ENCODE results near the gene KCNMA1. TPM values are rescaled to one million over a fixed set of nuclear protein-coding genes. Genes with fewer than 3 reads are reported as not detected.
A peak's percentile ranks its signal among the peaks of the same experiment; 100 is the strongest.

KCNMA1 gene
- total RNA-seq, 2 donors from 2014 or later: 49.9 to 76.2 TPM

- intact Hi-C loops (cut with DNase I, micrococcal nuclease): no loop called here
- ATAC-seq (peak; percentile 66), DNase-seq (no peak)
Observed at GRCh38 chr10:77111611-77112550, 525.7 kb downstream of the KCNMA1 start.

- ATAC-seq (no peak), DNase-seq (no peak)
- intact Hi-C loops (cut with DNase I, micrococcal nuclease): no loop called here
Observed at GRCh38 chr10:77110757-77111156, 526.9 kb downstream of the KCNMA1 start.

DNA sequence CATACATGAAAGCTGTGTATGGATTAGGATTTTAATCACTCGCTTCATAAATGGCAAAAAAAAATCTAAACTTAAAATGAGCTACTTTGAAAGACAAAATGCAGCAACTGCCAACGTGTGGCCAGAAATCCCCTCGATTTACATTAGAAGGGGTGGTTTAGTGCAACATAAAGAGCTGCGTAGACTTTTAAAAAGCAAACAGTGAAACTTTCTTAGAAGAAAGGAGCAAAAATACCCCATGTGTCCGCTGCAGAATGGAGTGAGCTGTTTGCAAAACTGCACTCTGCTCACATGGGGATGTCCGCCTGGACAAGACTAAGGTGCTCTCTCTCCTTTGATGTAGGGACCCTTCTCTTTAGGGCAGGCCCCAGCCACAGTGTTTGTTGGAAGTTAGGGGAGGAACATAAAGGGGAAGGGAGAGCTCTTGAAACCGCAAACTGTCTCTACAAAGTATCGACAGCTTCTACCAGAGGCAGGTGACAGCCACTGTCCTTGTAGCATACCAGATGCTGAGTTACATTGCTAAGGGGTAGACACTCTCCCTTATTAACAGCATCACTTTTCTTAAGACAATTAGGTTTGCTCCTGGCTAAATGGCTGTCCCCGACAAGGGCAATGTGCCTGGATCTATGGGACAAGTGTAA, 528.1 kb downstream of the KCNMA1 start:
- ATAC-seq (no peak), DNase-seq (no peak)
- intact Hi-C loops (cut with DNase I, micrococcal nuclease): no loop called here

- intact Hi-C loops (cut with DNase I, micrococcal nuclease): no loop called here
- ATAC-seq: no peak
- no peak for DNase-seq
Observed at GRCh38 chr10:77106676-77107075, 530.9 kb downstream of the KCNMA1 start.

DNA sequence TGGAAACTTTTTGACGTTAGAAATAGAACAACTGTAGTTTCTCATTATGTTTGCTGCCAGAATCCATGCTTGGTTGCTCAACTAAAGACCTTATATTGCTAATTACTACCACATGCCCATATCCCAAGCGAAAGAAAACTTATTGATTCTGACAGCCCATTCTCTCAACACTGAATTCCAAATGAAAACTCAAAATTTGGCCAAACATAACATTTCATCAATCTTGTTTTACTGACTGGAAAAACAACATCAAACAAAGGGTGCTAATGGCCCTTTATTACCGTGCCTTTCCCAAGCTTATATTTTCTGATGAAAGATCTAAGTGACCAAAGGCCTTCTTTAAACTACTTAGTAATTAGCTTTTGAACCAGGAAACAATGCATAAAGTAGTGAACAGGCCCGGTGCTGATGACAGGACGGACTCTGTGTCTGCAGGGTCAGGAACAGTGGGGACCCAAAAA, 531.8 kb downstream of the KCNMA1 start:
- intact Hi-C loops (cut with DNase I, micrococcal nuclease): no loop called here
- DNase-seq (no peak), ATAC-seq (no peak)

GRCh38 chr10:77104459-77104980, 533.1 kb downstream of the KCNMA1 start:
- DNase-seq: peak in 1 of 2 donors; percentile 41
- intact Hi-C loops (cut with DNase I, micrococcal nuclease): no loop called here
- ATAC-seq: no peak

DNA sequence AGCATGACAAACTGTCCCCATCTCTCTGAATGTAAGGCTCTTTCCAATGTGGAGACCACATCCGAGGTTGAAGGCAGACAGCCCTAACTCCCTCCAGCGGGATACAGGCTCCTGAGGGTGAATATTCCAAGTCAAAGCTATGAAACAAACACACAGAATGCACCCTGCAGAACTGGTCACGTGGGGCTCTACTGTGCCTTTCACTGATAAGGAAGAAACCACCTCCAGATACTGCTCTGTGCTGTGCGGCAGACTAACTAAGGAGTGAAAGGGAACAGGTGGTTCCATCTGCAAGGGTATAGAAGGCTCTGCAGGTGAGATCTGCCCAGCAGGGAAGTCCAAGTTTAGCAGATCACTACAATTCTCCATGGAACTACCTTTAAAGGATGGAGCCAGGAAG, 534.4 kb downstream of the KCNMA1 start:
- intact Hi-C loops (cut with DNase I, micrococcal nuclease): no loop called here
- DNase-seq: no peak
- ATAC-seq: no peak

DNA sequence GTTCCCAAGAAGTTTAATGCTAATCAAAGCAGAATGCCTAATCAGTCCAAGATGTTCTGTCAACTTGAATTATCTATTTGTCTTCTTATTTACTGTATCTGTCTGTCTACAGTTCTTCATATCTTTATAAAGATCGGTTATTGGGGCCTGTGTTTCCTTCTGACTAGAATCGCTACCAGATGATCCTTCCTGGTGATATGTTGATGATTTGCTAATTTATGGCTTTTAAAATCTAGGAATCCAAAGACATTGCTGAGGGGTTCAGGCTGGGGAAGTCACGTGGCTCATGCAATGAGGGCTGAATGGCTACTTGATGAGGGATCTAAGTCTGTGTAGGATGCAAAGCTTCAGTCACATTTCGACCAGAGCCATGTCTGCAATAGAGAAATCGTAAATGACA, 536.3 kb downstream of the KCNMA1 start:
- no peak for DNase-seq
- intact Hi-C loops (cut with DNase I, micrococcal nuclease): no loop called here
- ATAC-seq: no peak

GRCh38 chr10:77099136-77099535, 538.5 kb downstream of the KCNMA1 start:
- intact Hi-C loops (cut with DNase I, micrococcal nuclease): no loop called here
- DNase-seq (no peak), ATAC-seq (no peak)

- DNase-seq (no peak), ATAC-seq (no peak)
- intact Hi-C loops (cut with DNase I, micrococcal nuclease): no loop called here
Observed at GRCh38 chr10:77097625-77098024, 540.0 kb downstream of the KCNMA1 start.

DNA sequence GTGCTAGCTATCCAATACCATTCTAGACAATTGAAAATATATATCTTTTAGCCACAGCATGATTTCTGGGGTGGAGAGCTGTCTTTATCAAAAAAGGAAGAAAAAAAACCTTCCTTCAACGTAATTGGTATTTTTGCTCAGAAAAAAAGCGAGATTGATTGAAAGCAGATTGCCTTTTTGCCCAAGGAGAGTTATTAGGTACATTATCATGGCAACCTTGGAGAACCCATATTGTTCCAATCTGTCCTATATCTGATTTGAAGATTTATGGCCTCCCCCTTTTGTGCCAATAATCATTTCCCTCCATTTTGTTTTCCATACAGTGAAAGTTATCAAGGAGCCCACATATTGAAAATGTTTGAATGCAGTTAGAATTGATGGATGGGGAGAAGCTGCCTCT, 544.5 kb downstream of the KCNMA1 start:
- ATAC-seq: no peak
- DNase-seq: no peak
- intact Hi-C loops (cut with DNase I, micrococcal nuclease): no loop called here

GRCh38 chr10:77091597-77092165, 545.9 kb downstream of the KCNMA1 start:
- intact Hi-C loops (cut with DNase I, micrococcal nuclease): no loop called here
- ATAC-seq: no peak
- DNase-seq: no peak

DNA sequence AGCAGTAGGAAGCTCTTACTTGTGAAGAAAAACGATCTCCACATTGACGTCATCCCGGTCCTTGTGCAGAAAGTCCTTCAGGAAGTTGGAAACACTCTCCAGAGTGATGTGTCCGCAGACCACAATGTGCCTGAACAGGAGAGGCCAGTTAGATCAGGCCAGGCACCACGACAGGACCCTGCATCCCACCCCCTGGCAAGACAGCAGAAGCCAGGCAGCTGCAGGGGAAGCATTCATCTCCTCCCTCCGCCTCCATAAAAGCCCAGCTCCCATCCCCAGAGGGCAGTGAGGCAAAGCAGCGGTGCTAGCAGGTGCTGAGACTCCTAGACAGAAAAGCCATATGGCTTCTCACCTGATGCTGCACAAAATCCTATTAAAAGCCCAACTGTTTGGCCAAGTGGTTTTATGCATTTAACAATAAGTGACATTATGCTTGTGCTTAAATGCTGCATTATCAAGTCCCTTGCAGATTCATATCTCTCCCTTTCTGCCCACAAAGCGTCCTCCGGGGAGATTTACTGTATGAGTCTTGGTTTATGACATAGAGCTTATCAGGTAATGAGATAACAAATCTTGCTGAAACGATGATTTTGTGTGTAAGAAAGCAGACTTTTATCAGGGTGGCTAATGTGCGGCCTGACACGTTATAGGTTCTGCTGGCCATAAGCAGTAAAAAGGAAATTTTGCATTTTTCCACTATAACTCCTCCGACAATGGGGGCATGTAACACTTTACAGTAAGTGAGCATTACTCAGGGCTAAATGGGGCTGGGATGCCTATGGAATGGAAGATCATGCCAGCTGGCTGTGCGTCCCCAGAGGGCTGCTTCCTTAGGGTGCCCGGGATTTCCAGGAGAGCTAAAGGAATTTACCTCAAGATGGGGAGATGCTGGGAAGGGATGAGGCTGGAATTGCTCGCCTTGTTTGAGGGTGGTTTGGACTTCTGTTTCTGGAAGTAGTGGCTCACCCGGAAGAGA, 546.9 kb downstream of the KCNMA1 start:
- intact Hi-C loops (cut with DNase I, micrococcal nuclease): no loop called here
- ATAC-seq: no peak
- DNase-seq: no peak

DNA sequence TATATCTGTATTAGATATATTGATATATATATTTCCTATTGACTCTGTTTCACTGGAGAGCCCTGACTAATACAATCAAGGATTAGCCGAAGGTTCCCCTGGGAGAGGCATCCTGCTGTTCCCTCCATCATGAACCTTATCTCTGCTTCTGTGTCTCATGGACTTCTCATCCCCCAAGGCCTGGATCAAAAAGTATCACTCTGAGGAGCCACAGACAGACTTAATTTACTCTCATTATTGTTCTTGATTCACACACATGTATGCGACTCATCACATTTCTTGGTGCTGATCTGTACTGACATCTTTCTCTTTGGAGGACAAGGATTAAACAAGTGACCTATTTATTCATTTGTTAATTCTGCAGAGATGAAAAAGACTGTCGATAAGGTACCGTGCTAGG, 550.2 kb downstream of the KCNMA1 start:
- intact Hi-C loops (cut with DNase I, micrococcal nuclease): no loop called here
- no peak for DNase-seq
- ATAC-seq: no peak

DNA sequence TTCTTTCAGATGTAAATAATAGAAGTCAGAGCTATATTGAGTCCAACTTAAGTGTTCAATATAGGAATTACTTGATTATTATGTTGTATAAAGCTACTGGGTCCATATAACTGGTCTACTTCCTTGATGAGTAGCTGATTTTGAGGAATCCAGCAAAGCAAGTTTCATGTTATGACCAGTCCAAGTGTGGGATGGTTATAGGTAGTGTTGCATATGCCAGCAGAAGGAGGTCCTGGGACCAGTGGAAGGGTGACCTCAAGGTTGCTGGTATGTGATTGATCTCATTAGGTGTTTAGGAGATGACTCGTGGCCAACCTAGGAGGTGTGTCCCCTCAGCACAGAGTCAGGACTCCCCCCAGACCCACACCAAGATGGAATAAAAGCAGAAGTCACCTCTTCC, 551.5 kb downstream of the KCNMA1 start:
- DNase-seq (no peak), ATAC-seq (no peak)
- intact Hi-C loops (cut with DNase I, micrococcal nuclease): no loop called here

DNA sequence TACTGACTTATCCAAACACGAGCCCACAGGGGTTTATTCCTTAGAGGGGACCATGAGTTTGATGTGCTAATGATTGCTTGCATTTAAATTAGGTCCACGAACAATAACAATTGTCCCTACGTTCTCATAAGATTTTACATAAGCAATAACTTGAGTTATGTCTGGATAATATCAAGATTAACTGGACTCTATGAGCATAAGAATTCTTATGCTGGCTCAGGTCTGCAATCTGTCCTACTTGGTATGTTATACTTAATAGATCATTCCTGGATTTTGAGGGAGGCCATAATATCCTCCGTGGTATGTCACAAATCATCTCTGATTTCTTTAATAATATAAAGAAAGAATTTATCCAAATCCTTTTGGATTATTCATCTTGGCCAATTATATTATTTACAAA, 552.3 kb downstream of the KCNMA1 start:
- intact Hi-C loops (cut with DNase I, micrococcal nuclease): no loop called here
- ATAC-seq (no peak), DNase-seq (no peak)

GRCh38 chr10:77084431-77085144, 553.0 kb downstream of the KCNMA1 start:
- intact Hi-C loops (cut with DNase I, micrococcal nuclease): no loop called here
- DNase-seq: peak in 1 of 2 donors; percentile 43
- no peak for ATAC-seq
